Neutrophil (primary cell): Measurements from ENCODE around the gene SLC22A4.

Source experiments
- H3K27ac ChIP-seq: fragments of 200-600 bp; sonication (generic); 2 replicates; pipeline ENCODE4 v1.5.1; 2016; ENCODE audit warnings: mild to moderate bottlenecking, moderate library complexity
- H3K27me3 ChIP-seq: fragments of 200-600 bp; sonication (generic); 2 replicates; pipeline ENCODE4 v1.6.0; 2016; ENCODE audit warnings: mild to moderate bottlenecking
- H3K36me3 ChIP-seq: fragments of 200-600 bp; sonication (generic); 2 replicates; pipeline ENCODE4 v1.5.1; 2017
- H3K4me1 ChIP-seq, 2 experiments: fragments of 200-600 bp in 1 of 2; sonication (generic) in 1 of 2; 1 replicate in 1 of 2; 2 replicates in 1 of 2; pipeline versions ENCODE4 v1.5.1 to v1.6.1; 2013 to 2016; ENCODE audit warnings: low read depth in 1 of 2, low read length in 1 of 2, mild to moderate bottlenecking in 1 of 2, moderate library complexity in 1 of 2; ENCODE audit not compliant: control insufficient read depth in 1 of 2, insufficient read depth in 1 of 2
- H3K4me3 ChIP-seq, 2 experiments: fragments of 200-600 bp in 1 of 2; sonication (generic) in 1 of 2; 1 replicate in 1 of 2; 2 replicates in 1 of 2; pipeline ENCODE4 v1.5.1; 2013 to 2016; ENCODE audit warnings: low read depth in 1 of 2, low read length in 1 of 2, mild to moderate bottlenecking in 1 of 2, moderate library complexity in 1 of 2
- H3K9me3 ChIP-seq: fragments of 200-600 bp; sonication (generic); 2 replicates; pipeline ENCODE4 v1.5.1; 2016
- CTCF ChIP-seq: fragments of 200-600 bp; sonication (generic); IDR thresholded peaks from 2 replicates; pipeline ENCODE4 v1.5.1; 2016; ENCODE audit warnings: antibody characterized with exemption

The SLC22A4 gene

GRCh38 chr5:132313366-132313765 lies 19.2 kb downstream of the SLC22A4 start:
- no peak for TF ChIP-seq CTCF
- no peak overlapping the region for H3K4me3 ChIP-seq
- peaks cover 71% of the 10 kb centered on the region for H3K36me3 ChIP-seq
- peaks cover 15 to 18% of the 10 kb centered on the region in 2 experiments for H3K4me1 ChIP-seq
- no peak overlapping the region for H3K27ac ChIP-seq
- H3K9me3 ChIP-seq, result no peaks in the 10 kb centered on the region
- H3K27me3 ChIP-seq, result no peaks in the 10 kb centered on the region

GRCh38 chr5:132313961-132314432 lies 19.8 kb downstream of the SLC22A4 start:
- Histone ChIP-seq H3K27me3 (no peaks in the 10 kb centered on the region), H3K27ac (no peak overlapping the region), H3K4me1 (peaks cover 11 to 13% of the 10 kb centered on the region in 2 experiments), H3K36me3 (peaks cover 75% of the 10 kb centered on the region), H3K4me3 (no peak overlapping the region), H3K9me3 (no peaks in the 10 kb centered on the region)
- TF ChIP-seq CTCF, result no peak

- no peak overlapping the region for H3K4me3 ChIP-seq
- H3K4me1 ChIP-seq, result peaks cover under 1 to 5% of the 10 kb centered on the region in 2 experiments
- no peaks in the 10 kb centered on the region for H3K9me3 ChIP-seq
- peaks cover 76% of the 10 kb centered on the region for H3K36me3 ChIP-seq
- H3K27ac ChIP-seq, result no peak overlapping the region
- TF ChIP-seq CTCF, result no peak
- H3K27me3 ChIP-seq, result no peaks in the 10 kb centered on the region
These were observed 21.4 kb downstream of the SLC22A4 start for GRCh38 chr5:132315529-132316067.

- Histone ChIP-seq H3K27ac (no peak overlapping the region), H3K4me1 (no peaks in the 10 kb centered on the region), H3K27me3 (no peaks in the 10 kb centered on the region), H3K4me3 (no peak overlapping the region), H3K36me3 (peaks cover 83% of the 10 kb centered on the region), H3K9me3 (no peaks in the 10 kb centered on the region)
- no peak for TF ChIP-seq CTCF
These were observed 25.8 kb downstream of the SLC22A4 start for GRCh38 chr5:132319975-132320374.

- no peak overlapping the region for H3K4me3 ChIP-seq
- peaks cover 82% of the 10 kb centered on the region for H3K36me3 ChIP-seq
- no peaks in the 10 kb centered on the region for H3K27me3 ChIP-seq
- no peak overlapping the region for H3K27ac ChIP-seq
- H3K4me1 ChIP-seq, result no peaks in the 10 kb centered on the region
- no peaks in the 10 kb centered on the region for H3K9me3 ChIP-seq
- TF ChIP-seq CTCF, result no peak
These were observed 27.0 kb downstream of the SLC22A4 start for GRCh38 chr5:132321109-132321721.
